ENCODE data around the gene FN3KRP.
A peak's percentile ranks its signal among the peaks of the same experiment; 100 is the strongest.

- TF ChIP-seq CTCF (IDR thresholded peaks at IDR 0.05), result peak in 1 of 6 experiments; percentile 21
- peak; percentile 21 to 25 for TF ChIP-seq POLR2A (IDR thresholded peaks at IDR 0.05)
Observed at GRCh38 chr17:82751171-82751570, 34.7 kb downstream of the FN3KRP start.

All from adrenal gland (tissue), 5 donors.